GM12872 (cell line): ENCODE measurements around the gene ATP11A.

Experiments
- TF ChIP-seq, protein P1 (sequence below): IDR thresholded peaks from 3 replicates; pipeline ENCODE4 v1.5.1; 2011; ENCODE audit warnings: low read depth, mild to moderate bottlenecking, low read length, moderate library complexity; ENCODE audit not compliant: insufficient read depth

ATP11A gene

GRCh38 chr13:112690283-112690929, 568 bp downstream of the ATP11A start:
- TF ChIP-seq, protein P1, sequence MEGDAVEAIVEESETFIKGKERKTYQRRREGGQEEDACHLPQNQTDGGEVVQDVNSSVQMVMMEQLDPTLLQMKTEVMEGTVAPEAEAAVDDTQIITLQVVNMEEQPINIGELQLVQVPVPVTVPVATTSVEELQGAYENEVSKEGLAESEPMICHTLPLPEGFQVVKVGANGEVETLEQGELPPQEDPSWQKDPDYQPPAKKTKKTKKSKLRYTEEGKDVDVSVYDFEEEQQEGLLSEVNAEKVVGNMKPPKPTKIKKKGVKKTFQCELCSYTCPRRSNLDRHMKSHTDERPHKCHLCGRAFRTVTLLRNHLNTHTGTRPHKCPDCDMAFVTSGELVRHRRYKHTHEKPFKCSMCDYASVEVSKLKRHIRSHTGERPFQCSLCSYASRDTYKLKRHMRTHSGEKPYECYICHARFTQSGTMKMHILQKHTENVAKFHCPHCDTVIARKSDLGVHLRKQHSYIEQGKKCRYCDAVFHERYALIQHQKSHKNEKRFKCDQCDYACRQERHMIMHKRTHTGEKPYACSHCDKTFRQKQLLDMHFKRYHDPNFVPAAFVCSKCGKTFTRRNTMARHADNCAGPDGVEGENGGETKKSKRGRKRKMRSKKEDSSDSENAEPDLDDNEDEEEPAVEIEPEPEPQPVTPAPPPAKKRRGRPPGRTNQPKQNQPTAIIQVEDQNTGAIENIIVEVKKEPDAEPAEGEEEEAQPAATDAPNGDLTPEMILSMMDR: no peak

GRCh38 chr13:112692104-112692503, 2.3 kb downstream of the ATP11A start:
- TF ChIP-seq, protein P1: no peak

DNA sequence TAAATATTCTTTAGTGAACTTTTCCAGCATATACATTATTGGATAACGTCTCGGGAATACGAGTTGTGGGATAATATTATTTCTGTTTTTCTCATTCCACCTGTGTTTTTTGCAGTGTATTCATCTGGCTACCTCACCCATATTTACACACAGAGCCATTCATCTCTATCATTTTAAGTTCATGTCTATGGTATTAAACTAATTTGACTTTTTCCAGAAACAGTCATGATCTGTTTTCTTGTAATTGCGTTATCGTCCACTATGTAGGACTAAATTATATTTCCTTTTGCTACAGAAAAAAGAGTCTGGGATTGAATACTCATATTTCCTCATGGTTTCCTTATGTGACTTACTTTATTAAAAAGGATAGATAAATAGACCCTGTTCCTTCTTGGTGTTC, 2.7 kb downstream of the ATP11A start:
- TF ChIP-seq, protein P1: no peak

DNA sequence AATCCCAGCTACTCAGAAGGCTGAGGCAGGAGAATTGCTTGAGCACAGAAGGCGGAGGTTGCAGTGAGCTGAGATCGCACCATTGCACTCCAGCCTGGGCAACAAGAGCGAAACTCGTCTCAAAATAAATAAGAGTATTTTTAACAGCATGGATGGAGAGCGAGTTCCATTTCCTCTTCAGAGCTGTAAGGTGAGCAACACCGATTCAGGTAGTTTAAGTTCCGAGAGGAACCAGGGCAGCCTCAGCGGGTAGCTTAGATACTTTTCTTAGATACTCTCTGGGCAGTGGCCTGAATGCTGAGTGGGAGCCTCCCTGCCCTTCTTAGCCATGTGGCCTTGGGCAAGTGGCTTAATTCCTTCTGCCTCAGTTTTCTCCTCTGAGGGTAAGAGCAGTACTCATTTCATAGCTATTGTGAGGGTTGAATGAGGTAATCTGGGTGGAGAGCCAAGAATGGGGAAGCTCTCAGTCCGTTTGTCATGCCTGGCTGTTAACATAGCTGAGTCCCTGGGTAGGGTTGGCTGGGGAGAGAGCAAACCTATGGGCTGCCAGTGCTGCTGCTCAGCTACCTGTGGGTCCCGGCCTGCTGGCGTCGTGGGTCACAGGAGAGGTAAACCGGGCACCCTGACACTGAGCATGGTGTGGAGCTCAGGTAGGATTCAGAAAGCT, 4.1 kb downstream of the ATP11A start:
- TF ChIP-seq, protein P1: no peak

DNA sequence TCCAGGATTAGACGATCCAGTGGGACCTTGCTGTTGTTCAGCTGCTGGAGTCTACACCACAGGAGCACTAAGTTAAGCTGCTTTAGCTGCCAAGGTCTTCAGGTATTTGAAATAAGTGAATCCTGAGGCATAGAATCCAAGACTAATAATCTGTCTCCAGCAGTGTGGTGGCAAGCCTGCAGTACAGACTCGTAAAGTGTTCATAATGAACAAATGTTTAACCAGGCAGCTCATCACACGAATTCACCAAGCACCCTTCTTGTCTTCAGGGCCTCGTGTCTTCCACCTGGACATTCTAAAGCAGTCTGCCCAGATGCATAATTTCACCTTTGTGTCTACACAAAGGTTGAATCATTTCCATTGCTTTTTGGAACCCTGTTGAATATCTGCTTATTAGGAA, 5.3 kb downstream of the ATP11A start:
- TF ChIP-seq, protein P1: no peak

- TF ChIP-seq, protein P1: no peak
These were observed 6.4 kb downstream of the ATP11A start for GRCh38 chr13:112696001-112696868.

GRCh38 chr13:112696869-112697465, 7.1 kb downstream of the ATP11A start:
- TF ChIP-seq, protein P1: no peak
